ENCODE results near the gene TMEM222.
"Not testable (repeated sequence)": the region's sequence is repeated elsewhere in the genome, so short reads cannot be mapped to it uniquely, and the experiment has no call there.

Gene TMEM222, protein sequence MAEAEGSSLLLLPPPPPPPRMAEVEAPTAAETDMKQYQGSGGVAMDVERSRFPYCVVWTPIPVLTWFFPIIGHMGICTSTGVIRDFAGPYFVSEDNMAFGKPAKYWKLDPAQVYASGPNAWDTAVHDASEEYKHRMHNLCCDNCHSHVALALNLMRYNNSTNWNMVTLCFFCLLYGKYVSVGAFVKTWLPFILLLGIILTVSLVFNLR

DNA sequence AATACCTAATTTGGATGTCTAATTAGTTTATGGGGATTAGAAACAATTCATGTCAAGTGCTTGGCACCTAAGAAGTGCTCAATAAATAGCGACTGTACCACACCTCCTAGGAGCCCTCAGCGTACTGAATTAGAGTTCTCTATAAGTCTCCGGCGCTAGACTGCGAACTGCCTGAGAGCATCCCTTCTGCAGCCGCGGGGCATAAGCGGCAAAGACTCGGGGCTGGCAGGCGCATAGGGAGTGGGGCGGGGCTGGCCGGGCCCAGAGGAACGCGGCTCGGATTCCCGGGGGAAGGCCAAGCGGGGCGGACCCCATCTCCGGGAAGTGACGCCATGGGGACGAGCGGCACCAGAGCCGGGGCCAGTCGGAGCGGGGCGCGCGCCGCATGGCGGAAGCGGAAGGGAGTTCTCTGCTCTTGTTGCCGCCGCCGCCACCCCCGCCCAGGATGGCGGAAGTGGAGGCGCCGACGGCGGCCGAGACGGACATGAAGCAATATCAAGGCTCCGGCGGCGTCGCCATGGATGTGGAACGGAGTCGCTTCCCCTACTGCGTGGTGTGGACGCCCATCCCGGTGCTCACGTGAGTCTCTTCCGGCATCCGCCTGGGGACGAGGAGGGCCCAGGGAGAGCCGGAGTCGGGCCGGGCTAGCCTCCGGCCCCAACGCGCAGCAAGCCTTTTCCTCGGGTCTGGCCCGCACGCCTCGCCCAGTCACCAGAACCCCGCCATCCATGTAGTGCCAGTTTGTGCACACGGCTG lies at the start of gene TMEM222:
TMEM222 (plus strand) TSS at position 351 of the 756 bp plus-strand sequence; CDS start at position 386, 35 bp downstream.
- peak; percentile 98 for DNase-seq

- DNase-seq = no peak
These were observed 47.8 kb upstream of the TMEM222 start for GRCh38 chr1:27274204-27274603.

GRCh38 chr1:27275696-27276095 lies 46.3 kb upstream of the TMEM222 start:
- no peak for DNase-seq

DNA sequence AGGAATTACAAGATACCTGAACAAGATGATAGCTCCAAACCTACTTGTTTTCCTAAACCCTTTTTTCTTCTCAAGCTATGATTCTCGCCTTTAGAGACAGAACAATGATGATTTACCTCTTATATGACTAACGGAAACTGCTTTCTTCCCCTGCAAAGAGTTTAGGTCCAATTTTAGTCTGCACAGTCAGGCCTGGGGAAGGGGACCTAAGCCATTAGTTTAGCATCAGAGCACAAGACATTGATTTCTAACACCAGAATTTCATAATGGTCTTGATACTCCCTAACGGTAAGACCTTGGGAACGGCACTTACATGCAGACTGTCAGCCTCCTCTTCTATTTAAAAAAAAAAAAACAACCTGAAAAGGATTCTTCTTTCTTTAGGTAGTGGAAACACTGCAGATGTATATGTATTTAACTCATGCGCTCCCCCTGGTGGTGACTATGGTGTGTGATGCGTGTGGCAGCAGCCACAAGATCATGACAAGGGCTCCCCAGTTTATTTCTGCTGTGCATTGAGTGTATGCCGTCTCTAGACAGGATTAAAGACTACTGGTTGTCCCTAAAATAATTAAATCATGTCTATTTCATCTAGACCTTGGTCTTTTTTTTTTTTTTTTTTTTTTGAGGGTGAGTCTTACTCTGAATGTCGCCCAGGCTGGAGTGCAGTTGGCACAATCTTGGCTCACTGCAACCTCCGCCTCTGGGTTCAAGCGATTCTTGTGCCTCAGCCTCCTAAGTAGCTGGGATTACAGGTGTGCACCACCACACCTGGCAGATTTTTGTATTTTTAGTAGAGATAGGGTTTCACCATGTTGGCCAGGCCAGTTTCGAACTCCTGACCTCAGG lies 37.3 kb upstream of the TMEM222 start:
- peak; percentile 49 for DNase-seq

DNA sequence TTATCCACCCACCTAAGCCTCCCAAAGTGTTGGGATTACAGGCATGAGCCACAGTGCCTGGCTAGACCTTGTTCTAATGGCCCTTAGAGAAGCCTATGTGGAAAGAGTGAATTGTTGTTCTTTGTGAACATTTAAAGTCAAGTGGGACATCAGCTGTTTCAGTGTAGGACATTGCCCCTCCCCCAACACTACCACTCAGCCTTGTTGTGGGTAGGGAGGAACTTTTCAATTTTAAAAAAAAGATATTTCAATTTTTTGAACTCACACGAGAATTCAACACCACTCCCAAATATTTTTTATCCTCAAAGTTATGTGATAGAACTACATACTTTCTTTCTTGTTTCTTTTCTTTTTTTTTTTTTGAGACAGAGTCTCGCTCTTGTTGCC lies 36.7 kb upstream of the TMEM222 start:
- DNase-seq = no peak

- not testable (repeated sequence) for DNase-seq
These were observed 36.1 kb upstream of the TMEM222 start for GRCh38 chr1:27285821-27286220.

- DNase-seq = not testable (repeated sequence)
These were observed 32.8 kb upstream of the TMEM222 start for GRCh38 chr1:27289125-27289524.

- no peak for DNase-seq
These were observed 31.4 kb upstream of the TMEM222 start for GRCh38 chr1:27290581-27290980.

DNA sequence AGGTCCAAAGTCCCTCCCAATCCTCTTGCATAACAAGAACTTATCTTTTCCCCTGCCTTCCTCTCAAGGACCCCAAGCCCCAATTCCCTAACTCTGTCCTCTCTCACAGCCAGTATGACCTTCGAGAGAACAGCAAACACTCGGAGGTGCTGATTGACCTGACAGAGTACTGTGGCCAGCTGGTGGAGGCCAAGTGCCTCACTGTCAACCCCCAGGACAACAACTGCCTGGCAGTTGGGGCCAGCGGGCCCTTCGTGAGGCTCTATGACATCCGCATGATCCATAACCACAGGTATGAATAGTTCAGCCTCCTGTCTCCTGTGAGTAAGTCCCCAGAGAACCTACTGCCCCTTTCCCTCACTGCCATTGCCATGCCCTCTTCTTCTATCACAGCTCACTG lies 29.9 kb upstream of the TMEM222 start:
- DNase-seq = no peak

GRCh38 chr1:27293915-27294314 lies 28.0 kb upstream of the TMEM222 start:
- no peak for DNase-seq

DNA sequence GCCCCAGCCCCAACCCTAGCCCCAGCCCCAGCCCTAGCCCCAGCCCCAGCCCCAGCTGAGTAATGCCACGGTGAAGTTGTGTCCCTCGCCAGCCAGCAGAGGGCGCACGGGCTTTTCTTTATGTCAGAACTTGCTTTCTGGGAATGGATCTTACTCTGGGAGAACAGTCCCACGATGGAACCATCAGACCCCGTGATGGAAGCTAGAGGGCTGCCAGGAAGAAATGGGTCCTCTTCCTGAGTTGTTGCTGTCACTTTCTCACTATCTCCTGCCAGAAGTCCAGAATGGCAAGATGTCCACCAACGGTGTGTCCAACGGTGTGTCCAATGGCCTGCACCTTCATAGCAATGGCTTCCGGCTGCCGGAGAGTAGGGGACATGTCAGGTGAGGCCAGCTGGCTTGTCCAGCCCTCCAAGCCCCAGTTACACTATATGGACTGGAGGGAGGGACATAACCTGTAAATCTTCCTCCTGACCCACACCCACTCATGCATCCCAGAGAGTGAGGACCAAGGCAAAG lies 25.1 kb upstream of the TMEM222 start:
- no peak for DNase-seq

- DNase-seq = no peak
These were observed 24.1 kb upstream of the TMEM222 start for GRCh38 chr1:27297903-27298302.

- DNase-seq = no peak
These were observed 23.2 kb upstream of the TMEM222 start for GRCh38 chr1:27298632-27299384.

DNA sequence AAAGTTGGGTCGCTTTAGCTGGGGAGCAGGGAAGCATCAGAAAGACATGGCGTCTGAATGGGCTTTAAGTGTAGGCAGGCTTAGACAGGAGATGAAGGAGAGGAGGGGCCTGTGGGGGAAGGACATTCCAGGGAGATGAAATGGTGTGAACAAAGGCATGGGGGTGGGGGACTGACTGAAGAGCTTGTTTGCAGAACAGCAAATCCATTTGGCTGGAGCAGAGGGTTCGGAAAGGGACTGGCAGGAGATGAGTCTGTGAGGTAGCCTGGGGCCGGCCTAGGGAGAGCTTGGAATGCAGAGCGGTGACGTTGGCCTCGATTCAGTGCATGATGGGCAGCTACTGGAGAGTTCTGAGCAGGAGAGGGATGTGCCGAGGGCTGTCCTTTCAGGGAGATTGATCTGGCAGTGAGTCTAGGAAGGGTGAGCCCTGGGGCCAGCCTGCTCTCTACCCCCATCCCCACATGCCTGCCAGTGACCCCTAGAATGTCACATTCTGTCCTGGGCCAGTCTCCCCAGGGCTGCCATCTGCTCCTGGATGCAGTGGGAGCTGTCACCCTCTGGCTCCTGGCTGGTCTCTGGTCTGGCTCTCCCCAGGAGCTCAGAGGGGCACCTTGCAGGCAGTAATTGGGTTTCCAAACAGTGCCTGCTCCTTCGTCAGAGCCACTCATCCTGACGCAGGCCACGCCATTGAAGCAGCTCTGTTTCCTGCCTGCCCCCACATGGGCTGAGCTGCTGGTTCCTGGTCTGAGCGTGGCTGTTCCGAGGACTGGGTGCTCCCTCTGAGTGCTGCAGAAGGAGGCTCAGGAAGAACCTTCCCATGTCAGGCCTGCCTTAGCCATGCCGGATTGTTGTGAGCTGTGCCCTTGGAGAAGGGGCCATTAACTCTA lies 22.3 kb upstream of the TMEM222 start:
- DNase-seq = no peak

DNA sequence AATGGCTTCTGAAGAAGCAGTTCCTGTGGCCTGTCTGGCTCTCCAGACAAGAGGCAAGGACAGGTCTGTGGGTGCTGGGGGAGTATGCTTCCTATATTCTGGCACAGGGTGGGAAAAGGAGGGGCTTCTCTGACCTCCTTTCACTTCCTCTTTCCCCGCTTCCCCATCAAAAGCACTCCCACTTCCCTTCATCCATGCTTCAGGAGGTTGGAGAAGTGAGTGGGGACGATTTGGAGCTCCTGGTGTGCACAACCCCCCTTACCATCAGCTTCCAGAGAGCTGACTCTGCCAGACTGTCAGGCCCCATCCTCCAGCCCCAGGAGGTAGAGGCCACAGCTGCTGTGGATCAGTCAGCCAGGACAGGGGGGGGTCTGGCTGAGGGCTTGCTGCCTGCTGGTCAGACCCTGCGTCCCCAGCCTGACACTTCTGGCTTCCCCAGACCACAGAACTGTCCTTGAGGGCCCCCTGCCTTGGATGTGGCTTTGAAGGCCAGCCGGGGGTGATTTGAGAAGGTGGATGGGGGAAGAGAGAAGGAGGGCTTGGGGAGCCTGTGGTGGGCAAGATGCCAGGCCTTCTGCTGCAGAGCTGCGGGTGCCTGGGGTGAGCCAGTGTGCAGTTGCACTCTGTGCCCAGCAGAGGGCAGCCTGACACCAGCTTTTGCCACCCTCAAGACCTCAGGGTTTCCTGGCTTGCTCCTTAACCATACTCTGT lies 21.5 kb upstream of the TMEM222 start:
- DNase-seq = peak; percentile 68

- DNase-seq = no peak
These were observed 20.9 kb upstream of the TMEM222 start for GRCh38 chr1:27301052-27301422.

- DNase-seq = no peak
These were observed 20.3 kb upstream of the TMEM222 start for GRCh38 chr1:27301582-27302199.

- DNase-seq = no peak
These were observed 19.4 kb upstream of the TMEM222 start for GRCh38 chr1:27302612-27303011.

DNA sequence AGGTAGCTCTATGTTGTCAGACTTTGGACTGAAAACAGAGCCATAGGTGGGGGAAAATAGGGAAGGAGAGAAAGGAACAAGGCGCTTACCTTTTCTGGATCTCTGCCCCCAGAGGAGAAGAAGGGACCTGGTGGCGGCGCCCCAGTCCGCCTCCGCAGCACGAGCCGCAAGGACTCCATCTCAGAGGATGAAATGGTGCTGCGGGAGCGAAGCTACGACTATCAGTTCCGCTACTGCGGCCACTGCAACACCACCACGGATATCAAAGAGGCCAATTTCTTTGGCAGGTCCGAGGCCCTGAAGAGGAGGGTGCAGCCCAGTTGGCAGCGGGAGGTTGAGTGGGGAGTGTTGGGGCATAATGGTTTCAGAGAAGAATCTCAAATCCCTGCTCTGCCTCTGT lies 18.5 kb upstream of the TMEM222 start:
- no peak for DNase-seq

DNA sequence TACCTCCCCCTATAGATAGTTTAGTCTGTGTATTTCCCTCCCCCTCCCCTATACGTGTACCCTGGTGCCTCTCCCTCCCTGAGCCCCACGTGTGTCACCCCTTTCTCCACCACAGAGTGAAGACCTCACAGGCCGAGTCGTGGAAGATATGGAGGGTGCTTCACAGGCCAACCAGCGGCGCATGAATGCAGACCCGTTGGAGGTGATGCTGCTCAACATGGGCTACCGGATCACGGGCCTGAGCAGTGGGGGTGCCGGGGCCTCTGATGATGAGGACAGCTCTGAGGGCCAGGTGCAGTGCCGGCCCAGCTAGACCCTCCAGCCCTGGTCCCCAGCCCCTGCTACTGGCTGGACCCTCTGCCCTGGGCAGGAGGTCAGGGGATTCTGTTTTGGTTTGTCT lies 15.9 kb upstream of the TMEM222 start:
- no peak for DNase-seq
